Germinal center (tissue), 1 donor: ENCODE results near the gene FNDC3B.

Experiments used
- DNase-seq: peaks from one replicate; pipeline ENCODE4 v3.0.0; 2012; ENCODE audit warnings: mixed read lengths, low spot score

FNDC3B gene

GRCh38 chr3:172369590-172370259 lies 330.3 kb downstream of the FNDC3B start:
- no peak for DNase-seq

- DNase-seq, result no peak
Measured at GRCh38 chr3:172370419-172370818, 331.0 kb downstream of the FNDC3B start.

- DNase-seq, result no peak
Measured at GRCh38 chr3:172371544-172371943, 332.2 kb downstream of the FNDC3B start.

- DNase-seq, result no peak
Measured at GRCh38 chr3:172372895-172373294, 333.5 kb downstream of the FNDC3B start.

- no peak for DNase-seq
Measured at GRCh38 chr3:172373912-172374311, 334.5 kb downstream of the FNDC3B start.

GRCh38 chr3:172375206-172375850 lies 335.9 kb downstream of the FNDC3B start:
- DNase-seq, result no peak

- no peak for DNase-seq
Measured at GRCh38 chr3:172376402-172376801, 337.0 kb downstream of the FNDC3B start.

GRCh38 chr3:172376881-172377280 lies 337.5 kb downstream of the FNDC3B start:
- DNase-seq, result no peak

- no peak for DNase-seq
Measured at GRCh38 chr3:172378439-172378838, 339.1 kb downstream of the FNDC3B start.

GRCh38 chr3:172379372-172379771 lies 340.0 kb downstream of the FNDC3B start:
- no peak for DNase-seq

- no peak for DNase-seq
Measured at GRCh38 chr3:172380632-172381031, 341.3 kb downstream of the FNDC3B start.

- DNase-seq, result no peak
Measured at GRCh38 chr3:172383306-172383796, 344.0 kb downstream of the FNDC3B start.

GRCh38 chr3:172384836-172385235 lies 345.5 kb downstream of the FNDC3B start:
- DNase-seq, result no peak

- DNase-seq, result no peak
Measured at GRCh38 chr3:172387728-172388127, 348.4 kb downstream of the FNDC3B start.

GRCh38 chr3:172388412-172389078 lies 349.2 kb downstream of the FNDC3B start:
- no peak for DNase-seq

- DNase-seq, result no peak
Measured at GRCh38 chr3:172390792-172391191, 351.4 kb downstream of the FNDC3B start.

GRCh38 chr3:172391592-172392302 lies 352.4 kb downstream of the FNDC3B start:
- no peak for DNase-seq

- DNase-seq, result no peak
Measured at GRCh38 chr3:172394692-172395091, 355.3 kb downstream of the FNDC3B start.

GRCh38 chr3:172396400-172396799 lies 357.0 kb downstream of the FNDC3B start:
- no peak for DNase-seq

GRCh38 chr3:172397716-172398405 lies 358.5 kb downstream of the FNDC3B start:
- DNase-seq, result no peak

GRCh38 chr3:172398484-172398883 lies 359.1 kb downstream of the FNDC3B start:
- no peak for DNase-seq

GRCh38 chr3:172402090-172402489 lies 362.7 kb downstream of the FNDC3B start:
- DNase-seq, result no peak
